Epithelial cell of proximal tubule (primary cell): ENCODE results near the gene CREB3L4. TPM values are rescaled to one million over a fixed set of nuclear protein-coding genes. Genes with fewer than 3 reads are reported as not detected.
A peak's percentile ranks its signal among the peaks of the same experiment; 100 is the strongest.

Experiments
- DNase-seq: peaks from one replicate; pipeline ENCODE4 v3.0.0-alpha.2; 2011; ENCODE audit warnings: low read depth
- H3K4me3 ChIP-seq: 2 replicates; pipeline ENCODE4 v1.5.1; 2011; ENCODE audit warnings: low read depth, mild to moderate bottlenecking, low read length
- CTCF ChIP-seq: conservative IDR thresholded peaks from 2 replicates; pipeline ENCODE4 v1.5.1; 2012; ENCODE audit warnings: low read depth, mild to moderate bottlenecking, low read length
- total RNA-seq: library from RNA; depleted of rRNA; stranded (reverse); fragments of >200 nt; gene quantifications from 2 replicates; pipeline ENCODE4 v1.2.3, GENCODE V29; 2015

The CREB3L4 gene
- total RNA-seq, 1 donor from 2014 or later = 10.7 TPM

GRCh38 chr1:153944827-153945117, 22.9 kb upstream of the CREB3L4 start:
- peak overlapping the region; percentile 88 for H3K4me3 ChIP-seq
- no peak for DNase-seq
- no peak for TF ChIP-seq CTCF

- no peak for DNase-seq
- no peak for TF ChIP-seq CTCF
- peak overlapping the region; percentile 88 for H3K4me3 ChIP-seq
These were observed 22.4 kb upstream of the CREB3L4 start for GRCh38 chr1:153945131-153945794.

GRCh38 chr1:153945795-153946621, 21.7 kb upstream of the CREB3L4 start:
- no peak for TF ChIP-seq CTCF
- H3K4me3 ChIP-seq = peak overlapping the region; percentile 88
- no peak for DNase-seq

GRCh38 chr1:153946622-153947241, 21.0 kb upstream of the CREB3L4 start, which contains the start of gene DENND4B:
Gene DENND4B (minus strand): TSS chr1:153946718. CDS start chr1:153944374, 2,344 bp downstream.
- DNase-seq = no peak
- peak; percentile 80 for TF ChIP-seq CTCF
- peak within 1 kb of the TSS; percentile 88 for H3K4me3 ChIP-seq

GRCh38 chr1:153951183-153951582, 16.5 kb upstream of the CREB3L4 start:
- DNase-seq = no peak
- H3K4me3 ChIP-seq = no peak overlapping the region
- no peak for TF ChIP-seq CTCF

- TF ChIP-seq CTCF = no peak
- no peak for DNase-seq
- H3K4me3 ChIP-seq = no peak overlapping the region
These were observed 15.9 kb upstream of the CREB3L4 start for GRCh38 chr1:153951801-153952200.
